ENCODE results near the gene TRAF2. TPM values are rescaled to one million over a fixed set of nuclear protein-coding genes. Genes with fewer than 3 reads are reported as not detected.

Gene TRAF2
- total RNA-seq, 1 donor from 2014 or later = 14.4 TPM

DNA sequence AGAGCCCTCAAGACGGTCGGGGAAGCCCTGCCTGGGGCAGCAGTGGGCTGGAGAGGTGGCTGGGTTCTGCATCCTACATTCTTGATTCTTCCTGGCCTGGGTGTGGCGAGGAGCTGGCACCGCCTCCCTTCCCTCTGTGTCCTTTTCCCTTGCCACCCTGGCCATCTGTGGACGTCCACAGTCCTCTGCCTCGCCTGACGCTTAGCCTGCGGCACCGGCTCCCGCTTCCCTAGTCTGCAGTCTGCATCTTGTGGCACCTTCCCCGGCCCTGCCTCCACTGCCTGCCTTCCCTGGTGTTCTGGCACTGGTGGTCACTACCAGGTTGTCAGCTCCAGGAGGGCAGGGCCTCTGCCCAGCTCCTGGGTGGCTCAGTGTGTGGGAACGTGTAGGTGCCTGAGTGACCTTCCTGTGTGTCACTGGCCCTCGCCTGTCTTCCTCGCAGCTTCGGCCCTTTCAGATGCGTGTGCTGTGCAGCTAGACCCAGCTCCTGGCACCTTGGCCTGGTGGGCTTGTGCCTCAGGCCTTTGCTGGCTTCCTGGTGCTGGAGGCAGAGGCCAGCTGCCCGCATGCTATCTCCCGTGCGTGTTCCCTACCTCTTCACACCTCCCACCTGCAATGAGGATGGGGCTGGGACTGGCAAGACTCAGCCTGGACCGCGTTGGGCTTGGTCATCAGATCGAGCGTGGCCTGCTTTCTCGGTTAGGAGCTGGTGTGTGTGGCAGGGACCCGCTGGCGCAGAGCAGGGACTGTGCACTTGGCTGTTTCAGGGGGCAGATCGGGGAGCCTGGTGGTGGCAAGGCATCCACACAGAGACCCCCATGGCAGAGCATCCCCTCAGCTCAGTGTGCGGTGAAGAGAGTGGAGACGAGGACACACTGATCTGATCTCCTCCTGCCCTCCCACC, 20.9 kb downstream of the TRAF2 start:
- Histone ChIP-seq H3K4me1 (ENCODE audit: insufficient read depth, low read length) (peaks cover 2% of the 10 kb centered on the region), H2AFZ (ENCODE audit: low read depth, low read length) (no peak overlapping the region), H3K79me2 (ENCODE audit: insufficient read depth, low read length) (peaks cover 3% of the 10 kb centered on the region), H3K27me3 (ENCODE audit: insufficient read depth, low read length) (no peaks in the 10 kb centered on the region), H3K4me3 (ENCODE audit: insufficient read depth, low read depth, low read length) (no peak overlapping the region), H4K20me1 (ENCODE audit: insufficient read depth, low read length) (no peaks in the 10 kb centered on the region), H3K9me3 (ENCODE audit: insufficient read depth, low read depth, low read length) (no peaks in the 10 kb centered on the region), H3K36me3 (ENCODE audit: insufficient read depth, low read length) (peaks cover under 1% of the 10 kb centered on the region), H3K4me2 (ENCODE audit: low read length) (no peak overlapping the region), H3K27ac (ENCODE audit: low read depth, low read length) (no peak overlapping the region), H3K9ac (ENCODE audit: low read length) (no peak overlapping the region)
- Mint-ChIP-seq H3K4me3 (ENCODE audit: unreplicated experiment) (peak overlapping the region; percentile 45), H3K4me1 (ENCODE audit: low read depth, unreplicated experiment) (peaks cover 4% of the 10 kb centered on the region), H3K27ac (ENCODE audit: unreplicated experiment) (no peak overlapping the region), H3K9me3 (ENCODE audit: unreplicated experiment) (no peaks in the 10 kb centered on the region), H3K36me3 (ENCODE audit: low read depth, unreplicated experiment) (peaks cover 11% of the 10 kb centered on the region), H3K27me3 (ENCODE audit: low read depth, unreplicated experiment) (no peaks in the 10 kb centered on the region)
- no peak for TF ChIP-seq EZH2 (IDR thresholded peaks at IDR 0.05; ENCODE audit: insufficient read depth, low read length)
- TF ChIP-seq, protein P1, sequence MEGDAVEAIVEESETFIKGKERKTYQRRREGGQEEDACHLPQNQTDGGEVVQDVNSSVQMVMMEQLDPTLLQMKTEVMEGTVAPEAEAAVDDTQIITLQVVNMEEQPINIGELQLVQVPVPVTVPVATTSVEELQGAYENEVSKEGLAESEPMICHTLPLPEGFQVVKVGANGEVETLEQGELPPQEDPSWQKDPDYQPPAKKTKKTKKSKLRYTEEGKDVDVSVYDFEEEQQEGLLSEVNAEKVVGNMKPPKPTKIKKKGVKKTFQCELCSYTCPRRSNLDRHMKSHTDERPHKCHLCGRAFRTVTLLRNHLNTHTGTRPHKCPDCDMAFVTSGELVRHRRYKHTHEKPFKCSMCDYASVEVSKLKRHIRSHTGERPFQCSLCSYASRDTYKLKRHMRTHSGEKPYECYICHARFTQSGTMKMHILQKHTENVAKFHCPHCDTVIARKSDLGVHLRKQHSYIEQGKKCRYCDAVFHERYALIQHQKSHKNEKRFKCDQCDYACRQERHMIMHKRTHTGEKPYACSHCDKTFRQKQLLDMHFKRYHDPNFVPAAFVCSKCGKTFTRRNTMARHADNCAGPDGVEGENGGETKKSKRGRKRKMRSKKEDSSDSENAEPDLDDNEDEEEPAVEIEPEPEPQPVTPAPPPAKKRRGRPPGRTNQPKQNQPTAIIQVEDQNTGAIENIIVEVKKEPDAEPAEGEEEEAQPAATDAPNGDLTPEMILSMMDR (IDR thresholded peaks at IDR 0.05; ENCODE audit: insufficient read depth, low read depth, low read length) = no peak
- no peak for FAIRE-seq
- no peak for DNase-seq (ENCODE audit: low read depth)

DNA sequence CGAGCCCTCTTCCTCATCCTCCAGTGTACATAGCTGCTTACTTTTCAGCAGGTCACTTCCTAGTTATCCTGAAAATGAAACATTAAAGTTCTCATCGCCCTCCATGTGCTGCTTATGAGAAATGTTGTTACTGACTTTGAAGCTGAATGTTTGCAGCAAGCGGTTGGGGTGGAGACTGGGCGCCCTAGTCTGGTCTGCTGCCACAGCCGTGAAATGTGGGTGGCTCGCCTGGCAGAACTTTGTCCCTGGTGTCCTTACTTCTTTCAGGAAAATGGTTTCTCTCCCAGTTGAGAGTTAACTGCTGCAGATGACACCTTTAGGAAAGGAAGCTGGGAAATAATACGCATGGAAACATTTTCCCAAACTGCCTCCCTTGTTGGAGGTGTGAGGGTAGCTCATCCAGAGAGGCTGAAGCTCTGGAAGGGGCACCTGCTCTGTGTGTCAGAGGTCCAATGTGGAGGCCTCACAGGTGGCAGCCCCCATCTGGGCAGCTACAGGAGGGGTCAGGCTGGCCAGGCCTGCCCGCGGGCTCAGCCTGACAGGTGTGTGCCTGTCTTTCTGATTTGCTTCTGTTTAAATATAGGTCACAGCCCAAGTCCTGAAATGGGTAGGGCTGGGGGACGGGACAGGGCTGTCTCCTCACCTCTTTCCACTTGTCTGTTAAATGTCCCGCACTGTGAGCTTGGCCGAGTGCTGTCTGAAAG, 24.0 kb downstream of the TRAF2 start:
- no peaks in the 10 kb centered on the region for H3K4me1 ChIP-seq (ENCODE audit: insufficient read depth, low read length)
- no peaks in the 10 kb centered on the region for H4K20me1 ChIP-seq (ENCODE audit: insufficient read depth, low read length)
- H2AFZ ChIP-seq (ENCODE audit: low read depth, low read length) = no peak overlapping the region
- Mint-ChIP-seq H3K36me3 (ENCODE audit: low read depth, unreplicated experiment) (peaks cover 4% of the 10 kb centered on the region), H3K27ac (ENCODE audit: unreplicated experiment) (no peak overlapping the region), H3K27me3 (ENCODE audit: low read depth, unreplicated experiment) (no peaks in the 10 kb centered on the region), H3K4me1 (ENCODE audit: low read depth, unreplicated experiment) (no peaks in the 10 kb centered on the region), H3K4me3 (ENCODE audit: unreplicated experiment) (no peak overlapping the region), H3K9me3 (ENCODE audit: unreplicated experiment) (no peaks in the 10 kb centered on the region)
- no peak overlapping the region for H3K9ac ChIP-seq (ENCODE audit: low read length)
- H3K9me3 ChIP-seq (ENCODE audit: insufficient read depth, low read depth, low read length) = no peaks in the 10 kb centered on the region
- FAIRE-seq = no peak
- H3K27me3 ChIP-seq (ENCODE audit: insufficient read depth, low read length) = no peaks in the 10 kb centered on the region
- no peak overlapping the region for H3K27ac ChIP-seq (ENCODE audit: low read depth, low read length)
- peaks cover 4% of the 10 kb centered on the region for H3K36me3 ChIP-seq (ENCODE audit: insufficient read depth, low read length)
- no peaks in the 10 kb centered on the region for H3K79me2 ChIP-seq (ENCODE audit: insufficient read depth, low read length)
- TF ChIP-seq EZH2 (IDR thresholded peaks at IDR 0.05; ENCODE audit: insufficient read depth, low read length) = no peak
- DNase-seq (ENCODE audit: low read depth) = no peak
- no peak overlapping the region for H3K4me2 ChIP-seq (ENCODE audit: low read length)
- H3K4me3 ChIP-seq (ENCODE audit: insufficient read depth, low read depth, low read length) = no peak overlapping the region

DNA sequence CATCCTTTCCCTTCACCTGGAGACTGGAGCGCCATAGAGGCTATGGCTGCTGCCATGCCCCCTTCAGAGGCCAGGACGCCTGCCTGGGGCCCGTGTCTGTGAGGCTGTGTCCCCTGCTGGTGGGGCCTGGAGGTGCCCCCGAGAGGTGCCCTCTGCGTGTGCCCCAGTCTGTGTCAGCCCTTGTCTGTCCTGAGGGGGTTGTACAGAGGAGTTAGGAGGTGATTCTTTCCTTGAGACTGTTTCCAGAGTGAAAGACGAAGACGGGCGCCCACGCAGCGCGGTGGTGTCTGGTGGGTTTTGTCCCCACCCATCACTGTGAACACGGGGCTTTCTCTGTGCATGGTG, 24.6 kb downstream of the TRAF2 start:
- Histone ChIP-seq H4K20me1 (ENCODE audit: insufficient read depth, low read length) (no peaks in the 10 kb centered on the region), H2AFZ (ENCODE audit: low read depth, low read length) (no peak overlapping the region), H3K9me3 (ENCODE audit: insufficient read depth, low read depth, low read length) (no peaks in the 10 kb centered on the region), H3K9ac (ENCODE audit: low read length) (no peak overlapping the region), H3K4me2 (ENCODE audit: low read length) (no peak overlapping the region), H3K4me3 (ENCODE audit: insufficient read depth, low read depth, low read length) (no peak overlapping the region), H3K4me1 (ENCODE audit: insufficient read depth, low read length) (no peaks in the 10 kb centered on the region), H3K79me2 (ENCODE audit: insufficient read depth, low read length) (no peaks in the 10 kb centered on the region), H3K36me3 (ENCODE audit: insufficient read depth, low read length) (peaks cover 8% of the 10 kb centered on the region), H3K27me3 (ENCODE audit: insufficient read depth, low read length) (no peaks in the 10 kb centered on the region), H3K27ac (ENCODE audit: low read depth, low read length) (no peak overlapping the region)
- Mint-ChIP-seq H3K4me1 (ENCODE audit: low read depth, unreplicated experiment) (no peaks in the 10 kb centered on the region), H3K4me3 (ENCODE audit: unreplicated experiment) (no peak overlapping the region), H3K27ac (ENCODE audit: unreplicated experiment) (no peak overlapping the region), H3K9me3 (ENCODE audit: unreplicated experiment) (no peaks in the 10 kb centered on the region), H3K27me3 (ENCODE audit: low read depth, unreplicated experiment) (no peaks in the 10 kb centered on the region), H3K36me3 (ENCODE audit: low read depth, unreplicated experiment) (peaks cover 2% of the 10 kb centered on the region)
- DNase-seq (ENCODE audit: low read depth) (no peak), FAIRE-seq (no peak)
- TF ChIP-seq, protein P1 (IDR thresholded peaks at IDR 0.05; ENCODE audit: insufficient read depth, low read depth, low read length) = no peak
- no peak for TF ChIP-seq EZH2 (IDR thresholded peaks at IDR 0.05; ENCODE audit: insufficient read depth, low read length)

Data from astrocyte (in vitro differentiated cells and primary cell).